Trophoblast cell (in vitro differentiated cells and primary cell): Measurements from ENCODE around the gene EEIG2.

Experiments
- DNase-seq, 2 donors: peaks; one replicate each; pipeline ENCODE4 v3.0.0-alpha.2; 2016
- H2AFZ ChIP-seq: 2 replicates; pipeline ENCODE4 v1.6.1; 2013; ENCODE audit warnings: low read length, moderate library complexity, mild to moderate bottlenecking; ENCODE audit not compliant: insufficient read depth, poor library complexity
- H2AK5ac ChIP-seq: 2 replicates; pipeline ENCODE4 v1.6.1; 2013; ENCODE audit warnings: mild to moderate bottlenecking, low read length
- H2BK120ac ChIP-seq: 2 replicates; pipeline ENCODE4 v1.6.1; 2013; ENCODE audit warnings: low read length, mild to moderate bottlenecking, moderate library complexity; ENCODE audit not compliant: insufficient read depth, poor library complexity
- H2BK12ac ChIP-seq: 2 replicates; pipeline ENCODE4 v1.6.1; 2013; ENCODE audit warnings: mild to moderate bottlenecking, low read length, moderate library complexity
- H2BK5ac ChIP-seq: 2 replicates; pipeline ENCODE4 v1.6.1; 2013; ENCODE audit warnings: low read length, low read depth, moderate library complexity, mild to moderate bottlenecking; ENCODE audit not compliant: poor library complexity
- H3K14ac ChIP-seq: 2 replicates; pipeline ENCODE4 v1.6.1; 2013; ENCODE audit warnings: mild to moderate bottlenecking, low read length
- H3K18ac ChIP-seq: 2 replicates; pipeline ENCODE4 v1.6.1; 2013; ENCODE audit warnings: mild to moderate bottlenecking, low read length
- H3K23ac ChIP-seq: 2 replicates; pipeline ENCODE4 v1.6.1; 2013; ENCODE audit warnings: low read length
- H3K27ac ChIP-seq: 2 replicates; pipeline ENCODE4 v1.5.1; 2013; ENCODE audit warnings: low read depth, mild to moderate bottlenecking, inconsistent platforms, low read length, moderate library complexity
- H3K27me3 ChIP-seq: 2 replicates; pipeline ENCODE4 v1.6.1; 2013; ENCODE audit warnings: inconsistent platforms, mild to moderate bottlenecking, low read length, moderate library complexity; ENCODE audit not compliant: insufficient read depth
- H3K36me3 ChIP-seq, 2 experiments: 1 replicate in 1 of 2; 2 replicates in 1 of 2; pipeline ENCODE4 v1.6.1; 2013; ENCODE audit warnings: low read length in 2 of 2, mild to moderate bottlenecking in 2 of 2, moderate library complexity in 1 of 2; ENCODE audit not compliant: insufficient read depth in 2 of 2, control insufficient read depth in 1 of 2
- H3K4ac ChIP-seq: 2 replicates; pipeline ENCODE4 v1.6.1; 2013; ENCODE audit warnings: low read depth, mild to moderate bottlenecking, low read length, moderate library complexity
- H3K4me1 ChIP-seq, 2 experiments: 1 replicate in 1 of 2; 2 replicates in 1 of 2; pipeline ENCODE4 v1.6.1; 2013; ENCODE audit warnings: low read length in 2 of 2, mild to moderate bottlenecking in 2 of 2, moderate library complexity in 1 of 2; ENCODE audit not compliant: insufficient read depth in 2 of 2, control insufficient read depth in 1 of 2
- H3K4me2 ChIP-seq: 2 replicates; pipeline ENCODE4 v1.6.1; 2013; ENCODE audit warnings: inconsistent platforms, mild to moderate bottlenecking, low read length, moderate library complexity
- H3K4me3 ChIP-seq: 2 replicates; pipeline ENCODE4 v1.5.1; 2013; ENCODE audit warnings: mild to moderate bottlenecking, low read depth, low read length, inconsistent platforms
- H3K79me1 ChIP-seq: one replicate; pipeline ENCODE4 v1.6.1; 2013; ENCODE audit warnings: low read length
- H3K79me2 ChIP-seq: 2 replicates; pipeline ENCODE4 v1.6.1; 2013; ENCODE audit warnings: low read length, mild to moderate bottlenecking; ENCODE audit not compliant: control insufficient read depth, insufficient read depth, poor library complexity
- H3K9ac ChIP-seq: 2 replicates; pipeline ENCODE4 v1.6.1; 2013; ENCODE audit warnings: mild to moderate bottlenecking, low read length
- H3K9me3 ChIP-seq: 2 replicates; pipeline ENCODE4 v1.6.1; 2013; ENCODE audit warnings: low read depth, mild to moderate bottlenecking, control low read depth, inconsistent platforms, low read length; ENCODE audit not compliant: insufficient read depth
- H4K12ac ChIP-seq: 2 replicates; pipeline ENCODE4 v1.6.1; 2013; ENCODE audit warnings: low read depth, mild to moderate bottlenecking, low read length, moderate library complexity
- H4K8ac ChIP-seq: 2 replicates; pipeline ENCODE4 v1.6.1; 2013; ENCODE audit warnings: low read depth, mild to moderate bottlenecking, low read length, moderate library complexity
- H4K91ac ChIP-seq: one replicate; pipeline ENCODE4 v1.6.1; 2013; ENCODE audit warnings: low read depth, mild to moderate bottlenecking, low read length, moderate library complexity
- WGBS: extraction: QIAGEN DNeasy Blood & Tissue Kit; methylation state at CpG from one replicate; pipeline ENCODE4 v1.1.7; 2013; ENCODE audit warnings: missing lambda C conversion rate; ENCODE audit not compliant: insufficient read length, insufficient coverage; ENCODE audit errors: extremely low coverage; 5-methylcytosine and 5-hydroxymethylcytosine counted together

Gene EEIG2

DNA sequence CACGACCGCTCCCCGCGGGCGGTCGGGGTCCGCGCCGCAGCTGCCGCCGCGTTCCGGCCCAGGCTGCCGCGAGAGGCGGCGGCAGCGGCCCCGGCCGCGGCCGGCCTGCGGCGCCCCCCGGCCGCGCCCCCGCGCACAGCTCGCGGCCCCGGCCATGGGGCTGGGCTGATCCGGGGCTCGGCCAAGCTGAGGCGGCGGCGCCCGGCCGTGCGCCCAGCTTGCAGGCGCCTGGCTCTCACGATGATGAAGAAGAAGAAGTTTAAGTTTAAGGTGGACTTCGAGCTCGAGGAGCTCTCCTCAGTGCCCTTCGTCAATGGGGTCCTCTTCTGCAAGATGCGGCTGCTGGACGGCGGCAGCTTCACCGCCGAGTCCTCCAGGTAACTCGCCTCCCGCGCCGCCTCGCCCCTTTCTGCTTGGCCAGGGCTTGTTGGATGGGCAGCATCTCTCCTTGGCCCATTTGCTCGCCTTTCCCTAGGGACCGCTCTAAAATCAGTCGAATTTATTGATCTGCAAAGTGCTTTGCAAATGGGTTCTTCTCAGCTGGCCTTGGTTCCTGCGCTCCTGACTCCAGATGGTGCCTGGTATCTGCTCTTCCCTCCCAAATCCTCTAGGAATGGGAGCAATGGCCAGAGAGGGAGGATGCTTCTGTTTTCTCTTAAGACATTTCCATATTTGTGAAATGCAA, 431 bp downstream of the EEIG2 start:
- Histone ChIP-seq H3K27ac (no peak overlapping the region), H2BK5ac (peak overlapping the region; percentile 3), H3K9ac (peak overlapping the region; percentile 92), H2AK5ac (no peak overlapping the region), H3K23ac (no peak overlapping the region), H2BK120ac (peak overlapping the region; percentile 10), H4K12ac (peak overlapping the region; percentile 6), H3K79me2 (peaks cover 2% of the 10 kb centered on the region), H3K27me3 (no peaks in the 10 kb centered on the region), H3K36me3 (no peaks in the 10 kb centered on the region), H3K79me1 (no peaks in the 10 kb centered on the region), H3K14ac (no peak overlapping the region), H2AFZ (peak overlapping the region; percentile 37), H3K9me3 (no peaks in the 10 kb centered on the region), H4K8ac (peak overlapping the region; percentile 66), H3K4me3 (peak overlapping the region; percentile 78), H3K4me2 (peak overlapping the region; percentile 99), H3K18ac (peak overlapping the region; percentile 28), H3K4ac (no peak overlapping the region), H2BK12ac (no peak overlapping the region), H3K4me1 (peaks cover 0 to 4% of the 10 kb centered on the region in 2 experiments), H4K91ac (peak overlapping the region; percentile 41)
- DNase-seq = no peak
- WGBS = no CpG with 5 or more reads among the region's 59 CpGs

DNA sequence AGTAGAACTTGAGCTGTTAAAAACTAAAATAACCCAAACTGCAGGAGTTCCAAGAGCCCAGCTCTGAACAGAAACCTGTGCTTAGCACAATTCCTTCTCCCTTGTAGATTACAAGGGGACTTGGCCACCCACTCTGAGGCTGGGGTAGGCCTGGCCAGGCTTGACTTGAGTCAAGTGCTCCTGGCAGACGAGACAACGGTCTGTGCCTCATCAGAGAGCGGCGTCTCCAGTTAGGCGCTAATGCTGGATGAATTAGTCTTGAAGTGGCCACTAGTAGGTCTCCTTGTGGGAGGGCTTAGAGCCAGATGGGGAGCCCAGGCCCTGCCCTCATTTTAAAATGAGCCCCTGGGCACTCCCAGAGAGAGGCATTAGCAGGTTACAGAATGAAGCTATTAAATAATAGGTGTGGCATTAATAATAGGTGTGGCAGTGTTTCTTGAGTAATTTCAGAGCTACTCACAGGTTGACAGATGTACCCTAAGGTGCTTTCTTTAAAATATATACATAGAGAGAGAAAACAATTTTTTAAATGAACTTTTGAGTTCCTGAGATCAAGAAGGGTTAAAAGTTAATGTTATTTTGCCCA, 1.1 kb downstream of the EEIG2 start:
- WGBS = no CpG with 5 or more reads among the region's 5 CpGs
- Histone ChIP-seq H4K12ac (no peak overlapping the region), H3K18ac (no peak overlapping the region), H3K4ac (no peak overlapping the region), H3K9ac (no peak overlapping the region), H2AK5ac (no peak overlapping the region), H2BK120ac (no peak overlapping the region), H3K23ac (no peak overlapping the region), H3K79me1 (no peaks in the 10 kb centered on the region), H2BK12ac (no peak overlapping the region), H3K27ac (no peak overlapping the region), H2BK5ac (no peak overlapping the region), H3K4me2 (peak overlapping the region; percentile 99), H3K36me3 (no peaks in the 10 kb centered on the region), H4K8ac (no peak overlapping the region), H3K4me1 (peaks cover 0 to 4% of the 10 kb centered on the region in 2 experiments), H4K91ac (no peak overlapping the region), H3K4me3 (no peak overlapping the region), H2AFZ (no peak overlapping the region), H3K79me2 (peaks cover 2% of the 10 kb centered on the region), H3K14ac (no peak overlapping the region), H3K9me3 (no peaks in the 10 kb centered on the region), H3K27me3 (no peaks in the 10 kb centered on the region)
- DNase-seq = peak; percentile 28 to 41

- H3K9me3 ChIP-seq = no peaks in the 10 kb centered on the region
- H3K14ac ChIP-seq = no peak overlapping the region
- peak overlapping the region; percentile 13 for H3K4me2 ChIP-seq
- H3K23ac ChIP-seq = no peak overlapping the region
- H3K36me3 ChIP-seq = no peaks in the 10 kb centered on the region
- no peak overlapping the region for H3K4me3 ChIP-seq
- no peak overlapping the region for H2BK5ac ChIP-seq
- H2AFZ ChIP-seq = no peak overlapping the region
- DNase-seq = peak; percentile 78 to 89
- H3K27me3 ChIP-seq = no peaks in the 10 kb centered on the region
- no peak overlapping the region for H3K4ac ChIP-seq
- no CpG with 5 or more reads among the region's 11 CpGs for WGBS
- H3K27ac ChIP-seq = no peak overlapping the region
- no peak overlapping the region for H2AK5ac ChIP-seq
- no peak overlapping the region for H4K12ac ChIP-seq
- no peak overlapping the region for H4K91ac ChIP-seq
- H3K79me1 ChIP-seq = no peaks in the 10 kb centered on the region
- H3K18ac ChIP-seq = no peak overlapping the region
- no peak overlapping the region for H4K8ac ChIP-seq
- H2BK12ac ChIP-seq = no peak overlapping the region
- H3K9ac ChIP-seq = no peak overlapping the region
- H3K79me2 ChIP-seq = peaks cover 2% of the 10 kb centered on the region
- H2BK120ac ChIP-seq = no peak overlapping the region
- peaks cover 0 to 2% of the 10 kb centered on the region in 2 experiments for H3K4me1 ChIP-seq
Observed at GRCh38 chr1:108561689-108562326, 1.9 kb downstream of the EEIG2 start.

DNA sequence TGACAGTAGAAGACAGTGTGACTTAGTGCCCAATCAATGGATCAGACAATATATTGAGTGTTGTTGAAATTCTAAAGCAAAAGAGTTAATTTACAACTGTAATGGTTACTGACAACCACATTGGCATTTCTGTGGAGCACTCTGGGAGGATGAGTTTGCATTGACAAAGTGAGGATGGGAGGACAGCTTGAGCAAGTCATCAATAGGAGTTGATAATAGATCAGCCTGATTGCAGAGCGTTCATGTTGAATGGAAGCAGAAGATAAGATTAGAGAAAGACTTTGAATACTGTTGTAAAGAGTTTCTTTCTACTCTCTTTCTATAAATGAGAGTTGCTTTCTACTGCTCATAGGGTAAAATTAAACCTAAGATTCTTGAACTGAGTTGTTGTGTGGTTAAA, 3.9 kb downstream of the EEIG2 start:
- no peak overlapping the region for H2AK5ac ChIP-seq
- H3K36me3 ChIP-seq = no peaks in the 10 kb centered on the region
- no peak overlapping the region for H2BK12ac ChIP-seq
- no peak overlapping the region for H4K8ac ChIP-seq
- DNase-seq = no peak
- no peak overlapping the region for H4K12ac ChIP-seq
- H3K79me2 ChIP-seq = peaks cover 2% of the 10 kb centered on the region
- no peak overlapping the region for H3K27ac ChIP-seq
- no peaks in the 10 kb centered on the region for H3K79me1 ChIP-seq
- no peak overlapping the region for H3K23ac ChIP-seq
- H3K9me3 ChIP-seq = no peaks in the 10 kb centered on the region
- H3K4ac ChIP-seq = no peak overlapping the region
- no peak overlapping the region for H2AFZ ChIP-seq
- no peak overlapping the region for H4K91ac ChIP-seq
- H3K4me2 ChIP-seq = no peak overlapping the region
- no peak overlapping the region for H3K9ac ChIP-seq
- H3K4me3 ChIP-seq = no peak overlapping the region
- no peak overlapping the region for H2BK5ac ChIP-seq
- no peaks in the 10 kb centered on the region for H3K27me3 ChIP-seq
- H2BK120ac ChIP-seq = no peak overlapping the region
- H3K4me1 ChIP-seq = peaks cover 0 to 2% of the 10 kb centered on the region in 2 experiments
- no CpG with 5 or more reads among the region's 1 CpG for WGBS
- H3K14ac ChIP-seq = no peak overlapping the region
- no peak overlapping the region for H3K18ac ChIP-seq
